ENCODE measurements around the gene GRIN2C.

DNA sequence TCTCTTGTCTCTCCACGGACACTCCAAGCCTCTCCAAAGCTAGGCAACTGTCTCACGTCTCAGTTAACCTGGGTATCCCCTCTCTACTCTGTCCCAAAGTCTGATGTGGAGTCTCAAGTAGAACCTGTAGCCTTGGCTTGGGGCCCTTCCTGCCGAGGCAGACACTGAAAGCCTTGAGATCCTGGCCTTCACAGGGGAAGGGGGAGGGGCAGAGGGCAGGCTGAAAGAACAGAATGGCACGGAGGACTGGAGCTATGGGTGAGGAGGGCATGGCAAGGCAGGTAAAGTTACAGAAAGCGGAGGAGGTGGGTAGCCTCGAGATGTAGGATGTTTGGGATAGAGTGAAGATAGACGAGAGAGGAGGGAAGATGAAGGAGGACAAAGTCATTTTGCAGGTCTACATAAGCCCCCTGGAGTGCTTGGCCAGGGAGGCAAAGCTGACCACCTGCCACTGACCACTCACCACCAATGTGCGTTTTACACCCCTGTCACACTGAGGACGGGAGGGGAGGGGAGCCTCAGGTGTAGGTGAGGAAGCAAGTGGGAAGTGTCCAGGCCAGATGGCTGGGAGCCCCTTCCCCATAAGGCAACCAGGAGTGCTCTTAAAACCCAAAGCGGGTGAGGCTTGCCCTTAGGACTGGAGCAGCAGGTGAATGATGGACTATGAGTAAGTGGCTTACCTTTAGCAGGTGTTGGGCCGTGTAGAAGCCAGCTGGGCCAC lies 11.8 kb upstream of the GRIN2C start:
- TF ChIP-seq, protein P1, sequence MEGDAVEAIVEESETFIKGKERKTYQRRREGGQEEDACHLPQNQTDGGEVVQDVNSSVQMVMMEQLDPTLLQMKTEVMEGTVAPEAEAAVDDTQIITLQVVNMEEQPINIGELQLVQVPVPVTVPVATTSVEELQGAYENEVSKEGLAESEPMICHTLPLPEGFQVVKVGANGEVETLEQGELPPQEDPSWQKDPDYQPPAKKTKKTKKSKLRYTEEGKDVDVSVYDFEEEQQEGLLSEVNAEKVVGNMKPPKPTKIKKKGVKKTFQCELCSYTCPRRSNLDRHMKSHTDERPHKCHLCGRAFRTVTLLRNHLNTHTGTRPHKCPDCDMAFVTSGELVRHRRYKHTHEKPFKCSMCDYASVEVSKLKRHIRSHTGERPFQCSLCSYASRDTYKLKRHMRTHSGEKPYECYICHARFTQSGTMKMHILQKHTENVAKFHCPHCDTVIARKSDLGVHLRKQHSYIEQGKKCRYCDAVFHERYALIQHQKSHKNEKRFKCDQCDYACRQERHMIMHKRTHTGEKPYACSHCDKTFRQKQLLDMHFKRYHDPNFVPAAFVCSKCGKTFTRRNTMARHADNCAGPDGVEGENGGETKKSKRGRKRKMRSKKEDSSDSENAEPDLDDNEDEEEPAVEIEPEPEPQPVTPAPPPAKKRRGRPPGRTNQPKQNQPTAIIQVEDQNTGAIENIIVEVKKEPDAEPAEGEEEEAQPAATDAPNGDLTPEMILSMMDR (IDR thresholded peaks at IDR 0.05; ENCODE audit: insufficient read depth, low read depth, low read length), result no peak
- no peak for TF ChIP-seq EZH2 (IDR thresholded peaks at IDR 0.05; ENCODE audit: insufficient read depth, low read length)
